GM10266 (cell line): ENCODE results near the gene NXPH2.

ENCODE experiments used
- DNase-seq: peaks from one replicate; pipeline ENCODE4 v3.0.0; 2012; ENCODE audit errors: extremely low spot score
- TF ChIP-seq, protein P1 (sequence below): IDR thresholded peaks from 2 replicates; pipeline ENCODE4 v1.5.1; 2012; ENCODE audit warnings: mild to moderate bottlenecking, low read depth; ENCODE audit not compliant: control insufficient read depth, insufficient read depth; ENCODE audit errors: missing control alignments

Gene NXPH2

GRCh38 chr2:138620431-138620830 lies 159.8 kb downstream of the NXPH2 start:
- no peak for DNase-seq
- TF ChIP-seq, protein P1, sequence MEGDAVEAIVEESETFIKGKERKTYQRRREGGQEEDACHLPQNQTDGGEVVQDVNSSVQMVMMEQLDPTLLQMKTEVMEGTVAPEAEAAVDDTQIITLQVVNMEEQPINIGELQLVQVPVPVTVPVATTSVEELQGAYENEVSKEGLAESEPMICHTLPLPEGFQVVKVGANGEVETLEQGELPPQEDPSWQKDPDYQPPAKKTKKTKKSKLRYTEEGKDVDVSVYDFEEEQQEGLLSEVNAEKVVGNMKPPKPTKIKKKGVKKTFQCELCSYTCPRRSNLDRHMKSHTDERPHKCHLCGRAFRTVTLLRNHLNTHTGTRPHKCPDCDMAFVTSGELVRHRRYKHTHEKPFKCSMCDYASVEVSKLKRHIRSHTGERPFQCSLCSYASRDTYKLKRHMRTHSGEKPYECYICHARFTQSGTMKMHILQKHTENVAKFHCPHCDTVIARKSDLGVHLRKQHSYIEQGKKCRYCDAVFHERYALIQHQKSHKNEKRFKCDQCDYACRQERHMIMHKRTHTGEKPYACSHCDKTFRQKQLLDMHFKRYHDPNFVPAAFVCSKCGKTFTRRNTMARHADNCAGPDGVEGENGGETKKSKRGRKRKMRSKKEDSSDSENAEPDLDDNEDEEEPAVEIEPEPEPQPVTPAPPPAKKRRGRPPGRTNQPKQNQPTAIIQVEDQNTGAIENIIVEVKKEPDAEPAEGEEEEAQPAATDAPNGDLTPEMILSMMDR = no peak
